ENCODE measurements around the gene GJA1. TPM values are rescaled to one million over a fixed set of nuclear protein-coding genes. Genes with fewer than 3 reads are reported as not detected.

Gene GJA1
- total and polyA plus RNA-seq, 4 donors = 0.32 to 2.8 (median 1.9) TPM

GRCh38 chr6:121438869-121439268 is 3.4 kb downstream of the GJA1 start:
- peaks cover 3 to 17% (median 10%) of the 10 kb centered on the region in 4 donors for H3K4me1 ChIP-seq (ENCODE audit: control insufficient read depth in 4 of 4, insufficient read depth in 4 of 4, low read length in 3 of 4)
- H3K27me3 ChIP-seq (ENCODE audit: control insufficient read depth in 4 of 4, insufficient read depth in 4 of 4, low read length in 3 of 4) = peaks cover 0 to 14% (median 5%) of the 10 kb centered on the region in 4 donors
- no peak overlapping the region for H3K9ac ChIP-seq (ENCODE audit: low read depth in 1 of 2, low read length in 2 of 2)
- DNase-seq (ENCODE audit: low spot score) = no peak
- TF ChIP-seq FOXA1 (IDR thresholded peaks at IDR 0.05) (no peak), HNF4A (conservative IDR thresholded peaks at IDR 0.05) (no peak), EGR1 (IDR thresholded peaks at IDR 0.05; ENCODE audit: low read depth in 2 of 2) (no peak), SP1 (IDR thresholded peaks at IDR 0.05) (no peak), GABPA (IDR thresholded peaks at IDR 0.05 in 1 of 2, conservative IDR thresholded peaks at IDR 0.05 in 1 of 2) (no peak), JUND (IDR thresholded peaks at IDR 0.05) (no peak), RAD21 (IDR thresholded peaks at IDR 0.05) (no peak), FOXA2 (IDR thresholded peaks at IDR 0.05) (no peak)
- TF ChIP-seq, protein P1, sequence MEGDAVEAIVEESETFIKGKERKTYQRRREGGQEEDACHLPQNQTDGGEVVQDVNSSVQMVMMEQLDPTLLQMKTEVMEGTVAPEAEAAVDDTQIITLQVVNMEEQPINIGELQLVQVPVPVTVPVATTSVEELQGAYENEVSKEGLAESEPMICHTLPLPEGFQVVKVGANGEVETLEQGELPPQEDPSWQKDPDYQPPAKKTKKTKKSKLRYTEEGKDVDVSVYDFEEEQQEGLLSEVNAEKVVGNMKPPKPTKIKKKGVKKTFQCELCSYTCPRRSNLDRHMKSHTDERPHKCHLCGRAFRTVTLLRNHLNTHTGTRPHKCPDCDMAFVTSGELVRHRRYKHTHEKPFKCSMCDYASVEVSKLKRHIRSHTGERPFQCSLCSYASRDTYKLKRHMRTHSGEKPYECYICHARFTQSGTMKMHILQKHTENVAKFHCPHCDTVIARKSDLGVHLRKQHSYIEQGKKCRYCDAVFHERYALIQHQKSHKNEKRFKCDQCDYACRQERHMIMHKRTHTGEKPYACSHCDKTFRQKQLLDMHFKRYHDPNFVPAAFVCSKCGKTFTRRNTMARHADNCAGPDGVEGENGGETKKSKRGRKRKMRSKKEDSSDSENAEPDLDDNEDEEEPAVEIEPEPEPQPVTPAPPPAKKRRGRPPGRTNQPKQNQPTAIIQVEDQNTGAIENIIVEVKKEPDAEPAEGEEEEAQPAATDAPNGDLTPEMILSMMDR (IDR thresholded peaks at IDR 0.05; ENCODE audit: low read depth, low read length, missing input control) = no peak
- TF ChIP-seq, protein P2, sequence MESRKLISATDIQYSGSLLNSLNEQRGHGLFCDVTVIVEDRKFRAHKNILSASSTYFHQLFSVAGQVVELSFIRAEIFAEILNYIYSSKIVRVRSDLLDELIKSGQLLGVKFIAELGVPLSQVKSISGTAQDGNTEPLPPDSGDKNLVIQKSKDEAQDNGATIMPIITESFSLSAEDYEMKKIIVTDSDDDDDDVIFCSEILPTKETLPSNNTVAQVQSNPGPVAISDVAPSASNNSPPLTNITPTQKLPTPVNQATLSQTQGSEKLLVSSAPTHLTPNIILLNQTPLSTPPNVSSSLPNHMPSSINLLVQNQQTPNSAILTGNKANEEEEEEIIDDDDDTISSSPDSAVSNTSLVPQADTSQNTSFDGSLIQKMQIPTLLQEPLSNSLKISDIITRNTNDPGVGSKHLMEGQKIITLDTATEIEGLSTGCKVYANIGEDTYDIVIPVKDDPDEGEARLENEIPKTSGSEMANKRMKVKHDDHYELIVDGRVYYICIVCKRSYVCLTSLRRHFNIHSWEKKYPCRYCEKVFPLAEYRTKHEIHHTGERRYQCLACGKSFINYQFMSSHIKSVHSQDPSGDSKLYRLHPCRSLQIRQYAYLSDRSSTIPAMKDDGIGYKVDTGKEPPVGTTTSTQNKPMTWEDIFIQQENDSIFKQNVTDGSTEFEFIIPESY (IDR thresholded peaks at IDR 0.05) = no peak
- H3K9me3 ChIP-seq (ENCODE audit: control insufficient read depth in 4 of 4, low read length in 3 of 4) = no peaks in the 10 kb centered on the region
- no peak overlapping the region for H3K27ac ChIP-seq (ENCODE audit: low read depth in 1 of 2, low read length in 2 of 2)
- no peaks in the 10 kb centered on the region for H3K36me3 ChIP-seq (ENCODE audit: control insufficient read depth in 4 of 4, insufficient read depth in 3 of 4, low read depth in 1 of 4, low read length in 3 of 4)
- 66% methylated on average over 3 of the region's 3 CpGs for WGBS
- H3K4me3 ChIP-seq (ENCODE audit: low read depth in 1 of 3, low read length in 3 of 3) = no peak overlapping the region

GRCh38 chr6:121439475-121439874 is 4.0 kb downstream of the GJA1 start:
- no peaks in the 10 kb centered on the region for H3K9me3 ChIP-seq (ENCODE audit: control insufficient read depth in 4 of 4, low read length in 3 of 4)
- TF ChIP-seq NR2F2 (IDR thresholded peaks at IDR 0.05) = no peak
- TF ChIP-seq HNF4G (IDR thresholded peaks at IDR 0.05) = no peak
- TF ChIP-seq YY1 (IDR thresholded peaks at IDR 0.05) = no peak
- TF ChIP-seq JUND (IDR thresholded peaks at IDR 0.05) = no peak
- TF ChIP-seq EGR1 (IDR thresholded peaks at IDR 0.05; ENCODE audit: low read depth in 2 of 2) = no peak
- TF ChIP-seq TAF1 (conservative IDR thresholded peaks at IDR 0.05) = no peak
- no peak for TF ChIP-seq FOXA1 (IDR thresholded peaks at IDR 0.05)
- TF ChIP-seq RAD21 (IDR thresholded peaks at IDR 0.05) = no peak
- TF ChIP-seq MAX (IDR thresholded peaks at IDR 0.05) = no peak
- TF ChIP-seq FOXA2 (IDR thresholded peaks at IDR 0.05) = no peak
- no peak overlapping the region for H3K4me3 ChIP-seq (ENCODE audit: low read depth in 1 of 3, low read length in 3 of 3)
- peaks cover 3 to 17% (median 10%) of the 10 kb centered on the region in 4 donors for H3K4me1 ChIP-seq (ENCODE audit: control insufficient read depth in 4 of 4, insufficient read depth in 4 of 4, low read length in 3 of 4)
- H3K36me3 ChIP-seq (ENCODE audit: control insufficient read depth in 4 of 4, insufficient read depth in 3 of 4, low read depth in 1 of 4, low read length in 3 of 4) = no peaks in the 10 kb centered on the region
- H3K27ac ChIP-seq (ENCODE audit: low read depth in 1 of 2, low read length in 2 of 2) = no peak overlapping the region
- H3K9ac ChIP-seq (ENCODE audit: low read depth in 1 of 2, low read length in 2 of 2) = no peak overlapping the region
- no peak for DNase-seq (ENCODE audit: low spot score)
- H3K27me3 ChIP-seq (ENCODE audit: control insufficient read depth in 4 of 4, insufficient read depth in 4 of 4, low read length in 3 of 4) = peaks cover 0 to 14% (median 5%) of the 10 kb centered on the region in 4 donors

DNA sequence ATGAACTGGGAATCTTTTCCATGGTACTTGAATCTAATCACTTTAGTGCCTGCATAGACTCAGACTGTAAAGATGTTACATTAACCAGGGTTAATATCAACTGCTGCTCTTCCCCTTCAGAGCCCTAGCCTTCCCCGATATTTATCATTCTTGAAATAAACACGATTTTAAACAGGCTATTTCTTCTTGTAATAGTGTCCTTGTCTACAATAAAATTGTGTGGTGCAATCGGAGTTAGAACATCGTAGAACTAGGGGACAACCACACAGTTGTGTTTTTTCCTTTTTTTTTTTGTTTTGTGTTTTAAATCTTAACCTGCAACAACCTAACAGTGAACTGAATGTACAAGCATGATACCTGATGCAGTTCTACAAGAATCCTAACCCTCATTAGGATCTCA is 4.5 kb downstream of the GJA1 start:
- no peak overlapping the region for H3K27ac ChIP-seq (ENCODE audit: low read depth in 1 of 2, low read length in 2 of 2)
- H3K4me3 ChIP-seq (ENCODE audit: low read depth in 1 of 3, low read length in 3 of 3) = no peak overlapping the region
- WGBS = 47% methylated on average over 4 of the region's 4 CpGs
- TF ChIP-seq TAF1 (conservative IDR thresholded peaks at IDR 0.05) (no peak), YY1 (IDR thresholded peaks at IDR 0.05) (no peak), MAX (IDR thresholded peaks at IDR 0.05) (no peak), RXRA (IDR thresholded peaks at IDR 0.05) (no peak), JUND (IDR thresholded peaks at IDR 0.05) (no peak), NR2F2 (IDR thresholded peaks at IDR 0.05) (no peak), SP1 (IDR thresholded peaks at IDR 0.05) (no peak), GABPA (IDR thresholded peaks at IDR 0.05 in 1 of 2, conservative IDR thresholded peaks at IDR 0.05 in 1 of 2) (no peak), HNF4G (IDR thresholded peaks at IDR 0.05) (no peak), EGR1 (IDR thresholded peaks at IDR 0.05; ENCODE audit: low read depth in 2 of 2) (no peak), HNF4A (conservative IDR thresholded peaks at IDR 0.05) (no peak), FOXA2 (IDR thresholded peaks at IDR 0.05) (no peak), RAD21 (IDR thresholded peaks at IDR 0.05) (no peak)
- TF ChIP-seq, protein P3, sequence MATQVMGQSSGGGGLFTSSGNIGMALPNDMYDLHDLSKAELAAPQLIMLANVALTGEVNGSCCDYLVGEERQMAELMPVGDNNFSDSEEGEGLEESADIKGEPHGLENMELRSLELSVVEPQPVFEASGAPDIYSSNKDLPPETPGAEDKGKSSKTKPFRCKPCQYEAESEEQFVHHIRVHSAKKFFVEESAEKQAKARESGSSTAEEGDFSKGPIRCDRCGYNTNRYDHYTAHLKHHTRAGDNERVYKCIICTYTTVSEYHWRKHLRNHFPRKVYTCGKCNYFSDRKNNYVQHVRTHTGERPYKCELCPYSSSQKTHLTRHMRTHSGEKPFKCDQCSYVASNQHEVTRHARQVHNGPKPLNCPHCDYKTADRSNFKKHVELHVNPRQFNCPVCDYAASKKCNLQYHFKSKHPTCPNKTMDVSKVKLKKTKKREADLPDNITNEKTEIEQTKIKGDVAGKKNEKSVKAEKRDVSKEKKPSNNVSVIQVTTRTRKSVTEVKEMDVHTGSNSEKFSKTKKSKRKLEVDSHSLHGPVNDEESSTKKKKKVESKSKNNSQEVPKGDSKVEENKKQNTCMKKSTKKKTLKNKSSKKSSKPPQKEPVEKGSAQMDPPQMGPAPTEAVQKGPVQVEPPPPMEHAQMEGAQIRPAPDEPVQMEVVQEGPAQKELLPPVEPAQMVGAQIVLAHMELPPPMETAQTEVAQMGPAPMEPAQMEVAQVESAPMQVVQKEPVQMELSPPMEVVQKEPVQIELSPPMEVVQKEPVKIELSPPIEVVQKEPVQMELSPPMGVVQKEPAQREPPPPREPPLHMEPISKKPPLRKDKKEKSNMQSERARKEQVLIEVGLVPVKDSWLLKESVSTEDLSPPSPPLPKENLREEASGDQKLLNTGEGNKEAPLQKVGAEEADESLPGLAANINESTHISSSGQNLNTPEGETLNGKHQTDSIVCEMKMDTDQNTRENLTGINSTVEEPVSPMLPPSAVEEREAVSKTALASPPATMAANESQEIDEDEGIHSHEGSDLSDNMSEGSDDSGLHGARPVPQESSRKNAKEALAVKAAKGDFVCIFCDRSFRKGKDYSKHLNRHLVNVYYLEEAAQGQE (IDR thresholded peaks at IDR 0.05) = no peak
- TF ChIP-seq, protein P4, sequence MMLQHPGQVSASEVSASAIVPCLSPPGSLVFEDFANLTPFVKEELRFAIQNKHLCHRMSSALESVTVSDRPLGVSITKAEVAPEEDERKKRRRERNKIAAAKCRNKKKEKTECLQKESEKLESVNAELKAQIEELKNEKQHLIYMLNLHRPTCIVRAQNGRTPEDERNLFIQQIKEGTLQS (IDR thresholded peaks at IDR 0.05) = no peak

More for the DNA sequence above, 4.5 kb downstream of the GJA1 start:
- H3K27me3 ChIP-seq (ENCODE audit: control insufficient read depth in 4 of 4, insufficient read depth in 4 of 4, low read length in 3 of 4) = peaks cover 0 to 14% (median 5%) of the 10 kb centered on the region in 4 donors
- H3K4me1 ChIP-seq (ENCODE audit: control insufficient read depth in 4 of 4, insufficient read depth in 4 of 4, low read length in 3 of 4) = peaks cover 3 to 17% (median 10%) of the 10 kb centered on the region in 4 donors
- H3K9ac ChIP-seq (ENCODE audit: low read depth in 1 of 2, low read length in 2 of 2) = no peak overlapping the region
- no peaks in the 10 kb centered on the region for H3K36me3 ChIP-seq (ENCODE audit: control insufficient read depth in 4 of 4, insufficient read depth in 3 of 4, low read depth in 1 of 4, low read length in 3 of 4)
- H3K9me3 ChIP-seq (ENCODE audit: control insufficient read depth in 4 of 4, low read length in 3 of 4) = no peaks in the 10 kb centered on the region
- DNase-seq (ENCODE audit: low spot score) = no peak
